H1 (cell line): ENCODE results near the gene RALA. TPM values are rescaled to one million over a fixed set of nuclear protein-coding genes. Genes with fewer than 3 reads are reported as not detected.

Experiments
- CTCF ChIA-PET: fragments of 300-600 bp; sonication (Branson Sonifier 250); formaldehyde crosslinking; loops from one replicate; lab custom pipeline; 2021; ENCODE audit not compliant: partially characterized antibody; lab: Charles Lee
- POLR2A ChIA-PET: fragments of 300-600 bp; sonication (Branson Sonifier 250); formaldehyde crosslinking; loops from one replicate; lab custom pipeline; 2021; ENCODE audit warnings: inconsistent platforms; ENCODE audit not compliant: partially characterized antibody; lab: Charles Lee
- DNase-seq, 2 experiments: peaks; one replicate each; pipeline versions ENCODE4 v3.0.0 to v3.0.0-alpha.2; 2010 to 2022; ENCODE audit warnings: low spot score in 2 of 2, low read depth in 1 of 2, mixed read lengths in 1 of 2
- FAIRE-seq: peaks from 2 replicates; lab custom pipeline; 2011; peaks lifted over from hg19 to GRCh38; lab: Jason Lieb, UNC
- H2AFZ ChIP-seq: 2 replicates; pipeline ENCODE4 v1.8.1; 2012; ENCODE audit warnings: low read length, inconsistent platforms
- H2AK5ac ChIP-seq: 2 replicates; pipeline ENCODE4 v1.6.1; 2013; ENCODE audit warnings: low read depth, low read length
- H2BK120ac ChIP-seq: replicated peaks from 2 replicates; pipeline ENCODE3; 2013; ENCODE audit warnings: low read depth, low read length, inconsistent platforms
- H2BK12ac ChIP-seq: 2 replicates; pipeline ENCODE4 v1.6.1; 2013; ENCODE audit warnings: low read depth, low read length
- H2BK15ac ChIP-seq: 2 replicates; pipeline ENCODE4 v1.6.1; 2013; ENCODE audit warnings: low read length
- H2BK20ac ChIP-seq: 2 replicates; pipeline ENCODE4 v1.6.1; 2013; ENCODE audit warnings: low read length
- H2BK5ac ChIP-seq: 2 replicates; pipeline ENCODE4 v1.6.1; 2013; ENCODE audit warnings: low read depth, low read length
- H3K14ac ChIP-seq: 2 replicates; pipeline ENCODE4 v1.6.1; 2013; ENCODE audit warnings: inconsistent platforms; ENCODE audit not compliant: insufficient read length
- H3K18ac ChIP-seq: 2 replicates; pipeline ENCODE4 v1.6.1; 2013; ENCODE audit warnings: low read length; ENCODE audit errors: extremely low read depth
- H3K23ac ChIP-seq: 2 replicates; pipeline ENCODE4 v1.6.1; 2013; ENCODE audit warnings: inconsistent platforms; ENCODE audit not compliant: insufficient read length
- H3K23me2 ChIP-seq: 2 replicates; pipeline ENCODE4 v1.6.1; 2013; ENCODE audit warnings: low read depth, low read length
- H3K27ac ChIP-seq: 2 replicates; pipeline ENCODE4 v1.6.1; 2011; ENCODE audit warnings: low read depth, low read length, inconsistent platforms
- H3K27me3 ChIP-seq, 4 experiments: replicated peaks in 1 of 4; 1 replicate in 1 of 4; 2 replicates in 3 of 4; pipeline versions ENCODE4 v1.6.1 to v1.8.1; 2011 to 2013; ENCODE audit warnings: low read length in 3 of 4, mild to moderate bottlenecking in 3 of 4, inconsistent platforms in 2 of 4, mixed read lengths in 2 of 4, moderate library complexity in 1 of 4; ENCODE audit not compliant: control insufficient read depth in 3 of 4, insufficient read depth in 3 of 4; ENCODE audit errors: extremely low read depth in 1 of 4
- H3K36me3 ChIP-seq, 4 experiments: 2 replicates each; pipeline versions ENCODE4 v1.6.1 to v1.8.1; 2011 to 2013; ENCODE audit warnings: mild to moderate bottlenecking in 4 of 4, low read length in 3 of 4, moderate library complexity in 2 of 4, control low read depth in 1 of 4, inconsistent platforms in 1 of 4; ENCODE audit not compliant: insufficient read depth in 4 of 4, control insufficient read depth in 2 of 4
- H3K4ac ChIP-seq: replicated peaks from 2 replicates; pipeline ENCODE3; 2013; ENCODE audit warnings: low read length, low read depth, mixed read lengths, inconsistent platforms; ENCODE audit not compliant: insufficient read length
- H3K4me1 ChIP-seq, 4 experiments: replicated peaks in 1 of 4; 1 replicate in 1 of 4; 2 replicates in 3 of 4; pipeline versions ENCODE4 v1.6.1 to v1.8.1; 2011 to 2013; ENCODE audit warnings: low read length in 3 of 4, inconsistent platforms in 2 of 4, mixed read lengths in 1 of 4; ENCODE audit not compliant: insufficient read depth in 4 of 4, control insufficient read depth in 3 of 4
- H3K4me2 ChIP-seq, 2 experiments: 2 replicates each; pipeline versions ENCODE4 v1.6.1 to v1.8.1; 2011 to 2013; ENCODE audit warnings: low read depth in 2 of 2, low read length in 2 of 2, control low read depth in 1 of 2, inconsistent platforms in 1 of 2, mild to moderate bottlenecking in 1 of 2; ENCODE audit not compliant: insufficient read depth in 1 of 2
- H3K4me3 ChIP-seq, 4 experiments: fragments of 200-600, 300-600 bp in 1 of 4; sonication (generic), shearing (Covaris generic), sonication (Bioruptor Twin) in 1 of 4; 2 replicates each; pipeline versions ENCODE4 v1.5.1 to v1.8.1; 2011 to 2016; ENCODE audit warnings: low read length in 4 of 4, low read depth in 3 of 4, control low read depth in 2 of 4, inconsistent platforms in 2 of 4, mild to moderate bottlenecking in 2 of 4, mixed read lengths in 1 of 4, moderate library complexity in 1 of 4; ENCODE audit not compliant: insufficient read depth in 2 of 4; ENCODE audit errors: extremely low read depth in 1 of 4
- H3K56ac ChIP-seq: replicated peaks from 2 replicates; pipeline ENCODE3; 2013; ENCODE audit warnings: low read depth, mild to moderate bottlenecking, mixed read lengths, low read length, inconsistent platforms; ENCODE audit not compliant: insufficient read length
- H3K79me1 ChIP-seq: 2 replicates; pipeline ENCODE4 v1.6.1; 2013; ENCODE audit warnings: low read depth, low read length, control low read depth
- H3K79me2 ChIP-seq, 2 experiments: 2 replicates each; pipeline versions ENCODE4 v1.6.1 to v1.8.1; 2012 to 2013; ENCODE audit warnings: low read length in 2 of 2, mild to moderate bottlenecking in 2 of 2, inconsistent platforms in 1 of 2; ENCODE audit not compliant: insufficient read depth in 2 of 2, control insufficient read depth in 1 of 2
- H3K9ac ChIP-seq, 4 experiments: replicated peaks in 1 of 4; 1 replicate in 1 of 4; 2 replicates in 3 of 4; pipeline versions ENCODE4 v1.6.1 to v1.8.1; 2011 to 2013; ENCODE audit warnings: low read depth in 3 of 4, low read length in 3 of 4, control low read depth in 2 of 4, mild to moderate bottlenecking in 2 of 4, moderate library complexity in 2 of 4, inconsistent platforms in 1 of 4; ENCODE audit errors: extremely low read depth in 1 of 4
- H3K9me3 ChIP-seq, 2 experiments: 2 replicates each; pipeline versions ENCODE4 v1.6.1 to v1.8.1; 2012 to 2013; ENCODE audit warnings: mild to moderate bottlenecking in 2 of 2, moderate library complexity in 2 of 2, control low read depth in 1 of 2, inconsistent platforms in 1 of 2, low read depth in 1 of 2, low read length in 1 of 2, mixed read lengths in 1 of 2; ENCODE audit not compliant: insufficient read depth in 2 of 2
- H4K20me1 ChIP-seq, 2 experiments: replicated peaks in 1 of 2; 2 replicates each; pipeline versions ENCODE3 to v1.8.1; 2011 to 2013; ENCODE audit warnings: inconsistent platforms in 2 of 2, low read length in 2 of 2, mild to moderate bottlenecking in 1 of 2; ENCODE audit not compliant: insufficient read depth in 2 of 2, control insufficient read depth in 1 of 2
- H4K5ac ChIP-seq: 2 replicates; pipeline ENCODE4 v1.6.1; 2013; ENCODE audit warnings: low read length, low read depth, mixed read lengths, inconsistent platforms; ENCODE audit not compliant: insufficient read length
- H4K8ac ChIP-seq: 2 replicates; pipeline ENCODE4 v1.8.0; 2013; ENCODE audit warnings: mild to moderate bottlenecking, moderate library complexity, low read length, inconsistent platforms; ENCODE audit not compliant: insufficient read depth; ENCODE audit errors: extremely low read depth
- H4K91ac ChIP-seq: replicated peaks from 2 replicates; pipeline ENCODE3; 2013; ENCODE audit warnings: low read length, mixed read lengths, inconsistent platforms; ENCODE audit not compliant: insufficient read length
- CBX5 ChIP-seq: fragments of 300-800, 300-1000 bp; sonication (generic); IDR thresholded peaks from 2 replicates; pipeline ENCODE4 v1.7.1; 2016; ENCODE audit warnings: antibody characterized with exemption, low read length, low read depth
- CBX8 ChIP-seq: fragments of 300-800, 300-1000 bp; sonication (generic); IDR thresholded peaks from 2 replicates; pipeline ENCODE4 v1.7.1; 2016; ENCODE audit warnings: low read depth, low read length, borderline replicate concordance
- EP300 ChIP-seq, 2 experiments: IDR thresholded peaks; 1 replicate in 1 of 2; 2 replicates in 1 of 2; pipeline ENCODE4 v1.6.1; 2011 to 2012; ENCODE audit warnings: low read depth in 2 of 2, low read length in 2 of 2, mild to moderate bottlenecking in 2 of 2, borderline replicate concordance in 1 of 2, inconsistent platforms in 1 of 2, moderate library complexity in 1 of 2
- GABPA ChIP-seq: IDR thresholded peaks from 2 replicates; pipeline ENCODE4 v1.6.1; 2011; ENCODE audit warnings: mild to moderate bottlenecking, low read length, moderate library complexity, borderline replicate concordance; ENCODE audit not compliant: insufficient read depth
- HDAC6 ChIP-seq: IDR thresholded peaks from one replicate; pipeline ENCODE4 v1.7.1; 2012; ENCODE audit warnings: low read depth, mild to moderate bottlenecking, inconsistent platforms, low read length, moderate library complexity
- PHF8 ChIP-seq: fragments of 200-600 bp; sonication (generic); conservative IDR thresholded peaks from 2 replicates; pipeline ENCODE4 v1.7.1; 2012; ENCODE audit warnings: low read depth, mild to moderate bottlenecking, inconsistent platforms, low read length, moderate library complexity
- POLR2AphosphoS5 ChIP-seq: IDR thresholded peaks from 2 replicates; pipeline ENCODE4 v1.6.1; 2011; ENCODE audit warnings: low read depth, low read length
- SP4 ChIP-seq: IDR thresholded peaks from 2 replicates; pipeline ENCODE4 v1.6.1; 2012; ENCODE audit warnings: low read length, inconsistent platforms
- WGBS, 2 experiments: shearing (Covaris generic) in 1 of 2; methylation state at CpG; one replicate each; pipeline versions ENCODE4 v1.1.6 to v1.1.7; 2013 to 2015; ENCODE audit warnings: low lambda C conversion rate in 2 of 2, mixed read lengths in 2 of 2, inconsistent platforms in 1 of 2, low coverage in 1 of 2, missing lambda C conversion rate in 1 of 2; ENCODE audit not compliant: insufficient replicate concordance in 2 of 2, insufficient coverage in 1 of 2, insufficient read length in 1 of 2; ENCODE audit errors: extremely low coverage in 1 of 2, missing lambda C conversion rate in 1 of 2; 5-methylcytosine and 5-hydroxymethylcytosine counted together
- polyA plus RNA-seq, 7 experiments: library from polyadenylated mRNA; depleted of rRNA in 3 of 7; stranded (reverse) in 5 of 7; unstranded in 2 of 7; fragments of >200 nt in 5 of 7; fragments of 200-250 nt in 2 of 7; gene quantifications; 1 replicate in 5 of 7; 2 replicates in 1 of 7; 4 replicates in 1 of 7; pipeline versions ENCODE4 v1.2.1 to v1.2.3, GENCODE V29; 2011 to 2013; ENCODE audit warnings: missing spikeins in 2 of 7, mixed read lengths in 2 of 7
- total RNA-seq: library from RNA; stranded (reverse); fragmentation: NEBNext Ultra II Directional; extraction: Animal tissue kit (Norgen Biotek cat#: 25700); gene quantifications from 2 replicates; pipeline ENCODE4 v1.2.1, GENCODE V29; 2021
- TF ChIP-seq, protein P1 (sequence below): IDR thresholded peaks from 2 replicates; pipeline ENCODE4 v1.6.1; 2011; ENCODE audit warnings: low read length, improper control_type of control experiment

Gene RALA
- total and polyA plus RNA-seq, 2 of the 8 experiments (the other 6 are each of a cell fraction or from before 2014, with no cell fraction given): 24.1 to 72.8 TPM

DNA sequence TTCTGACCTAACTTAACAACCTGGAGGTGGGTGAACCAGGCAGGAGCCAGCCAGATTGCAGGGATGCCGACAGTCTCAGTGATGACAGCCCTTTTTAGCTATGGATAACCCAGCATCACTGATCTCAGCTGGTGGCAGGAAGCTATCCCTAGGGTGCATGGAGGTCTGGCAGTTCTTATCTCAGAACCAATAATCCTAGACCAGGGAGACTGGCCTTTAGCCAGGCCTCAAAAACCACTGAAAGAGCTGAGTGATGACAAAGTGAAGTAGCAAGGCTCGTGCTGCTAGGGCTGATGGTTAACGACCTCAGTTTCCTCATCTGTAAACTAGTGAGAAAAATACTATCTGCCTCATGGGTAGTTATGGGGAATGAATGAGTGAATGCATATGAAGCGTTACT is 112.5 kb downstream of the RALA start:
- no peak overlapping the region for H2BK5ac ChIP-seq
- H3K79me1 ChIP-seq: peaks cover 2% of the 10 kb centered on the region; the same call in 1 of the 2 replicates
- no peak overlapping the region for H2AFZ ChIP-seq
- ChIA-PET CTCF (interaction anchor here (0.9 to 8.7 kb wide), 8 partner anchors 8 to 156 kb away, joined by 3 to 85 read pairs (median 4); no protein-coding TSS in a partner anchor), POLR2A (interaction anchor here (0.7 to 1.5 kb wide), 3 partner anchors 11 to 399 kb away, joined by 3 to 6 read pairs (median 4); partner anchors contain the start of genes RALA and SUGCT)
- peaks cover 0 to 12% of the 10 kb centered on the region in 2 experiments; a peak in 2 of 4 replicates for H3K79me2 ChIP-seq
- no peaks in the 10 kb centered on the region for H3K9me3 ChIP-seq
- H3K4me3 ChIP-seq: no peak overlapping the region
- H3K56ac ChIP-seq: no peak overlapping the region
- no peak overlapping the region for H3K9ac ChIP-seq
- H3K18ac ChIP-seq: no peak overlapping the region
- no peak overlapping the region for H2BK20ac ChIP-seq
- no peak overlapping the region for H3K4me2 ChIP-seq
- H2BK120ac ChIP-seq: no peak overlapping the region
- no peak overlapping the region for H3K23ac ChIP-seq
- no peak overlapping the region for H3K4ac ChIP-seq
- H4K20me1 ChIP-seq: no peaks in the 10 kb centered on the region
- H3K27me3 ChIP-seq: peaks cover 0 to 15% (median 6%) of the 10 kb centered on the region in 4 experiments; a peak in 3 of 7 replicates
- no peak overlapping the region for H2BK12ac ChIP-seq
- H3K14ac ChIP-seq: no peak overlapping the region
- WGBS, 2 experiments: 85% methylated on average over 4 of the region's 4 CpGs; no CpG with 5 or more reads in 1 of the 2 experiments
- H3K23me2 ChIP-seq: peaks cover 10% of the 10 kb centered on the region
- FAIRE-seq (no peak), DNase-seq (no peak)
- H3K4me1 ChIP-seq: peaks cover 6 to 13% (median 7%) of the 10 kb centered on the region in 4 experiments
- no peak overlapping the region for H4K5ac ChIP-seq
- H2AK5ac ChIP-seq: no peak overlapping the region; the same call in 1 of the 2 replicates
- H4K91ac ChIP-seq: no peak overlapping the region
- no peaks in the 10 kb centered on the region for H3K36me3 ChIP-seq
- peak overlapping the region; percentile 16; the same call in 1 of the 2 replicates for H4K8ac ChIP-seq
- no peak overlapping the region for H3K27ac ChIP-seq
- no peak overlapping the region for H2BK15ac ChIP-seq
- TF ChIP-seq, protein P1, sequence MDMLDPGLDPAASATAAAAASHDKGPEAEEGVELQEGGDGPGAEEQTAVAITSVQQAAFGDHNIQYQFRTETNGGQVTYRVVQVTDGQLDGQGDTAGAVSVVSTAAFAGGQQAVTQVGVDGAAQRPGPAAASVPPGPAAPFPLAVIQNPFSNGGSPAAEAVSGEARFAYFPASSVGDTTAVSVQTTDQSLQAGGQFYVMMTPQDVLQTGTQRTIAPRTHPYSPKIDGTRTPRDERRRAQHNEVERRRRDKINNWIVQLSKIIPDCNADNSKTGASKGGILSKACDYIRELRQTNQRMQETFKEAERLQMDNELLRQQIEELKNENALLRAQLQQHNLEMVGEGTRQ: no peak
- TF ChIP-seq POLR2AphosphoS5 (no peak), CBX8 (no peak), EP300 (IDR thresholded peaks at IDR 0.05; ENCODE audit: borderline replicate concordance in 1 of 2, low read depth in 2 of 2, low read length in 2 of 2) (no peak), SP4 (no peak), GABPA (no peak), PHF8 (no peak), HDAC6 (no peak), CBX5 (no peak)
